ENCODE data around the gene TMEM135.
A peak's percentile ranks its signal among the peaks of the same experiment; 100 is the strongest.

TMEM135 gene

GRCh38 chr11:87366763-87367405, 329.1 kb downstream of the TMEM135 start:
- DNase-seq = no peak

DNA sequence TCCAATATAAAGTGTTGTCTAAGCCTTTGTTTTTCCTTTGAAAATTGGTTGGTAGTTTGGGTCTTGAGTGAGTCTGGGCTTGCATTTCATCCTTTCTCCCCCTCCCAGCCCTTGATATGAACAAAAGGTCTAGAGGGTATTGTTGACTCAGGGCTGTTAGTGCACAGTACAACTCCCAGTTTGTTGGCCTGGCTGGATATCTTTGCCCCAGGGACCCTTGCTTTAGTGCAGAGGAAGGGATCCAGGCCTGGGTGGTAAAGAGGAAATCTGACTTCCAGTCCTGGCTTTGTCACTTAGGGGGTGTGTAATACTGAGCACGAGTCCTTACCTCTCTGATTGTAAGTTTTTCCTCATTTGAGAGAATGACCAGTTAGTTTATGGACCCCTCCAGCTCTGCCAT, 330.4 kb downstream of the TMEM135 start:
- DNase-seq = no peak

- DNase-seq = peak in 1 of 2 donors; percentile 7
Measured at GRCh38 chr11:87368858-87369480, 331.2 kb downstream of the TMEM135 start.

DNA sequence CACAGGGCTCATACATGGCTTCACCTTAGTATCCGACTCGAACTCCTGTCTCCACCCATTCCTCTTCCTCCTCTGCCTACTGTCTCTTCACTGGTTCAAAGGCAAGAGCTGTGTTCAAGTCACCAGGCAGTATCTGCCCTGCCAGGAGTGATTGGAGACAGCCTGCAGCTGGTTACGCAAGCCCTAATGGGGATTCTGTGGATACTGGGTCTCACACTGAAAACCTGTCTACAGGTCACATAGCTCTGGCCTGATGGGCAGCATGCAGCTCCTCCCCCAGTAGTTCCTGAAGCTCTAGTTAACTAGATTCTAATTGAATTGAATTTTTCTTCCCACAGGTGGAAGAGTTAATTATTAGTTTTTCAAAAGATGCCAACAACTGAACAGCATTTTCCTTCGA, 332.2 kb downstream of the TMEM135 start:
- no peak for DNase-seq

- no peak for DNase-seq
Measured at GRCh38 chr11:87372065-87372464, 334.3 kb downstream of the TMEM135 start.

Measured in bone marrow (tissue), 2 donors.